K562 (cell line): ENCODE data around the gene SF3B4. TPM values are rescaled to one million over a fixed set of nuclear protein-coding genes. Genes with fewer than 3 reads are reported as not detected.

ENCODE experiments used
- ATF6 ChIP-seq: sonication (generic); formaldehyde crosslinking; IDR thresholded peaks from 2 replicates; pipeline ENCODE4 v1.4.0; 2020; ENCODE audit warnings: mild to moderate bottlenecking, missing genetic modification reagents
- BMI1 ChIP-seq: fragments of 150-350 bp; IDR thresholded peaks from 2 replicates; pipeline ENCODE4 v1.6.1; 2014; ENCODE audit warnings: low read length
- CEBPZ ChIP-seq: fragments of 150-350 bp; IDR thresholded peaks from 2 replicates; pipeline ENCODE4 v1.6.1; 2014; ENCODE audit warnings: low read depth, mild to moderate bottlenecking, low read length, borderline replicate concordance
- ETS2 ChIP-seq: IDR thresholded peaks from 2 replicates; pipeline ENCODE4 v1.6.1; 2016; ENCODE audit warnings: borderline replicate concordance, missing genetic modification characterization, mild to moderate bottlenecking, moderate library complexity, missing compliant biosample characterization; ENCODE audit not compliant: poor library complexity, severe bottlenecking
- EWSR1 ChIP-seq: fragments of 450-650 bp; IDR thresholded peaks from 2 replicates; pipeline ENCODE4 v1.6.1; 2018; ENCODE audit warnings: borderline replicate concordance, mild to moderate bottlenecking, low read depth, moderate library complexity; ENCODE audit not compliant: partially characterized antibody
- FOXA3 ChIP-seq, 2 experiments: fragments of 450-650 bp in 1 of 2; sonication (generic) in 1 of 2; formaldehyde crosslinking; IDR thresholded peaks in 1 of 2; conservative IDR thresholded peaks in 1 of 2; 2 replicates each; pipeline versions ENCODE4 v1.4.0 to v1.8.0; 2020 to 2022; ENCODE audit warnings: mild to moderate bottlenecking in 2 of 2, missing genetic modification reagents in 1 of 2
- HOMEZ ChIP-seq: fragments of 250-450 bp; sonication (Bioruptor Pico); IDR thresholded peaks from 2 replicates; pipeline ENCODE4 v1.4.0; 2020; ENCODE audit warnings: mild to moderate bottlenecking, moderate library complexity
- SIN3B ChIP-seq: fragments of 450-650 bp; IDR thresholded peaks from 2 replicates; pipeline ENCODE4 v1.6.1; 2017; ENCODE audit warnings: low read depth, mild to moderate bottlenecking, moderate library complexity
- THAP7 ChIP-seq: fragments of 250-450 bp; sonication (Bioruptor Pico); IDR thresholded peaks from 2 replicates; pipeline ENCODE4 v1.5.0; 2021
- YY1 ChIP-seq, 3 experiments: IDR thresholded peaks; 2 replicates each; pipeline ENCODE4 v1.6.1; 2011; ENCODE audit warnings: low read length in 2 of 3, mild to moderate bottlenecking in 2 of 3, moderate library complexity in 2 of 3, borderline replicate concordance in 1 of 3, control low read depth in 1 of 3, low read depth in 1 of 3; ENCODE audit not compliant: insufficient read depth in 3 of 3, insufficient replicate concordance in 2 of 3, control insufficient read depth in 1 of 3, insufficient read length in 1 of 3; ENCODE audit errors: extremely low read depth in 1 of 3
- ZMIZ1 ChIP-seq, 2 experiments: fragments of 150-350 bp in 1 of 2; IDR thresholded peaks; 2 replicates each; pipeline ENCODE4 v1.6.1; 2012 to 2016; ENCODE audit warnings: low read depth in 2 of 2, low read length in 2 of 2, mild to moderate bottlenecking in 1 of 2, moderate library complexity in 1 of 2
- ZNF354B ChIP-seq: fragments of 250-450 bp; sonication (Bioruptor Pico); IDR thresholded peaks from 2 replicates; pipeline ENCODE4 v1.4.0; 2020
- ZNF778 ChIP-seq: fragments of 450-650 bp; formaldehyde crosslinking; IDR thresholded peaks from 2 replicates; pipeline ENCODE4 v1.4.0; 2020; ENCODE audit warnings: mild to moderate bottlenecking, moderate library complexity
- polyA plus RNA-seq, 8 experiments: library from polyadenylated mRNA; depleted of rRNA in 4 of 8; stranded (reverse) in 5 of 8; unstranded in 3 of 8; fragments of >200 nt; fragmentation: Nextera tagmentation in 2 of 8; fragmentation: Illumina TruSeq in 1 of 8; extraction: Ambion mirVana in 2 of 8; extraction: Trizol in 1 of 8; gene quantifications; 2 replicates each; pipeline versions ENCODE4 v1.2.1 to v1.2.3, GENCODE V29; 2011 to 2014; ENCODE audit warnings: inconsistent platforms in 1 of 8, missing spikeins in 1 of 8
- total RNA-seq, 7 experiments: library from RNA; depleted of rRNA in 6 of 7; stranded (reverse); fragments of >200 nt in 6 of 7; fragmentation: Illumina TruSeq in 2 of 7; extraction: Trizol in 2 of 7; gene quantifications; 2 replicates each; pipeline versions ENCODE4 v1.2.1 to v1.2.3, GENCODE V29; 2011 to 2021; ENCODE audit warnings: low replicate concordance in 1 of 7

SF3B4 gene
- total and polyA plus RNA-seq, 9 of the 15 experiments (the other 6 are each of a cell fraction or from before 2014, with no cell fraction given), result 3.0 to 88.0 (median 26.1) TPM

GRCh38 chr1:149927563-149928400 is at the start of gene SF3B4 (continued):
- TF ChIP-seq ZMIZ1 (IDR thresholded peaks at IDR 0.05; ENCODE audit: low read depth in 2 of 2, low read length in 2 of 2), result no peak
- no peak for TF ChIP-seq EWSR1
- no peak for TF ChIP-seq ETS2 (tag)
- peak; percentile 94 for TF ChIP-seq SIN3B
- no peak for TF ChIP-seq ATF6
- TF ChIP-seq BMI1, result no peak
- TF ChIP-seq ZNF354B (CRISPR knock-in tag), result no peak
- peak; percentile 72 to 96 (median 95) for TF ChIP-seq YY1 (IDR thresholded peaks at IDR 0.05; ENCODE audit: borderline replicate concordance in 1 of 3, control insufficient read depth in 1 of 3, extremely low read depth in 1 of 3, insufficient read depth in 3 of 3, insufficient read length in 1 of 3, insufficient replicate concordance in 2 of 3, low read depth in 1 of 3, low read length in 2 of 3)
- TF ChIP-seq HOMEZ (CRISPR knock-in tag), result no peak
- no peak for TF ChIP-seq ZNF778 (CRISPR knock-in tag)
- TF ChIP-seq THAP7 (CRISPR knock-in tag), result no peak
- TF ChIP-seq FOXA3 (CRISPR knock-in tag; conservative IDR thresholded peaks at IDR 0.05 in 1 of 2, IDR thresholded peaks at IDR 0.05 in 1 of 2), result no peak
- no peak for TF ChIP-seq CEBPZ
